LNCaP clone FGC (cell line): ENCODE data around the gene MLN.

Experiments
- DNase-seq: peaks from one replicate; pipeline ENCODE4 v3.0.0-alpha.2; 2011; ENCODE audit warnings: low read depth
- H3K4me3 ChIP-seq: 2 replicates; pipeline ENCODE4 v1.5.1; 2011; ENCODE audit warnings: mild to moderate bottlenecking, low read depth, low read length, control low read depth
- CTCF ChIP-seq: IDR thresholded peaks from 2 replicates; pipeline ENCODE4 v1.5.1; 2012; ENCODE audit warnings: mild to moderate bottlenecking; ENCODE audit not compliant: control insufficient read depth, insufficient read depth; ENCODE audit errors: extremely low read depth

Gene MLN

GRCh38 chr6:33770833-33771145 lies 33.0 kb downstream of the MLN start:
- no peak for DNase-seq
- no peak overlapping the region for H3K4me3 ChIP-seq
- no peak for TF ChIP-seq CTCF

- no peak for TF ChIP-seq CTCF
- H3K4me3 ChIP-seq: no peak overlapping the region
- DNase-seq: no peak
Measured at GRCh38 chr6:33770124-33770832, 33.5 kb downstream of the MLN start.

- no peak for TF ChIP-seq CTCF
- no peak for DNase-seq
- H3K4me3 ChIP-seq: no peak overlapping the region
Measured at GRCh38 chr6:33769248-33769821, 34.5 kb downstream of the MLN start.

GRCh38 chr6:33768644-33769120 lies 35.1 kb downstream of the MLN start:
- no peak for DNase-seq

GRCh38 chr6:33766921-33767907 lies 36.6 kb downstream of the MLN start:
- no peak overlapping the region for H3K4me3 ChIP-seq
- no peak for TF ChIP-seq CTCF
- DNase-seq: no peak

More at GRCh38 chr6:33768644-33769120, 35.1 kb downstream of the MLN start:
- peak; percentile 93 for TF ChIP-seq CTCF
- H3K4me3 ChIP-seq: no peak overlapping the region

- no peak overlapping the region for H3K4me3 ChIP-seq
- no peak for DNase-seq
- no peak for TF ChIP-seq CTCF
Measured at GRCh38 chr6:33765368-33765767, 38.4 kb downstream of the MLN start.
